Measurements from ENCODE around the gene COMMD7. TPM values are rescaled to one million over a fixed set of nuclear protein-coding genes. Genes with fewer than 3 reads are reported as not detected.

The COMMD7 gene
- 10 to 100 TPM; 38.1 to 39.6 TPM for total RNA-seq

DNA sequence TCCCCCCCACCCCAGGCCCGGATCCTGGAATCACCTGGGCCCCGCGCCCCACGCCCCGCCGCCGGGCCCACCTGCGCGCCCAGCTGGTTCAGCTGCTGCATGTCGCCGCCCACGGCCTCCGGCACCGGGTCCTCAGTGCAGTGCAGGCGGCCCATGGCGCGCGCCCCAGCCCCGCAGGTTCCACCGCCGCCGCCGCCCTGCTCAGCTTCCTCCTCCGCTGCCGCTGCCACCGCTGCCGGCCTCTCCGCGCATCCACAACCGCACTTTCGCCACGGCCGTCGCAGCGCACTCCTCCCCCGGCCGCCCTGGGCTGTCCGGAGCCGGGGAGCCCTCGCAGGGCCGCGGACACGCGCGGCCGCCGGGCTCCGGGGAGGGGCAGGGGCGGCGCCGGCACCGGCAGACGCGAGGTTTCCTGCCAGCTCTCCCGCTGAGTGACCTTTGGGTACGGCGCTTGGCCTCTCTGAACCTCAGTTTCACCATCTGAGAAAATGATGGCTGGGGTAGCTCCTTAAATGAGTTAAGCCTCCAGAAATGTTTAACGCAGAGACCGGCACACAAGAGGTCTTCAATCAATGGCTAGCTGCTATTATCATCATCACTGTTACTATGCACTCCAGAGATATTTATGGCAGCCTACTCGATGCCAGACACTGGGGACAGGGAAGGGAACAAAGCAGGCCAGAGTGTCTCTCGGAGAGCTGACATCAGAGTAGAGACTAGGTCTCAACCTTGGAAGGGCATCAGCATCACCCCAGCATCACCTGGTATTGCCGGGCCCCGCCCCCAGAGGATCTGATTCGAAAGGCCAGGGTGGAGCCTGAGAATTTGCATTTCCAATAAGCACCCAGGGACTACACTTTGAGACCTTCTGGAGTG lies at the start of gene COMMD7:
TSS of gene COMMD7 (minus strand) at position 231 of the 876 bp plus-strand sequence. CDS start at position 155, 76 bp downstream.
- intact Hi-C loops (cut with micrococcal nuclease): loop anchor here (5.0 to 10.0 kb wide), 2 partner anchors 34 to 209 kb away; no protein-coding TSS in a partner anchor

DNA sequence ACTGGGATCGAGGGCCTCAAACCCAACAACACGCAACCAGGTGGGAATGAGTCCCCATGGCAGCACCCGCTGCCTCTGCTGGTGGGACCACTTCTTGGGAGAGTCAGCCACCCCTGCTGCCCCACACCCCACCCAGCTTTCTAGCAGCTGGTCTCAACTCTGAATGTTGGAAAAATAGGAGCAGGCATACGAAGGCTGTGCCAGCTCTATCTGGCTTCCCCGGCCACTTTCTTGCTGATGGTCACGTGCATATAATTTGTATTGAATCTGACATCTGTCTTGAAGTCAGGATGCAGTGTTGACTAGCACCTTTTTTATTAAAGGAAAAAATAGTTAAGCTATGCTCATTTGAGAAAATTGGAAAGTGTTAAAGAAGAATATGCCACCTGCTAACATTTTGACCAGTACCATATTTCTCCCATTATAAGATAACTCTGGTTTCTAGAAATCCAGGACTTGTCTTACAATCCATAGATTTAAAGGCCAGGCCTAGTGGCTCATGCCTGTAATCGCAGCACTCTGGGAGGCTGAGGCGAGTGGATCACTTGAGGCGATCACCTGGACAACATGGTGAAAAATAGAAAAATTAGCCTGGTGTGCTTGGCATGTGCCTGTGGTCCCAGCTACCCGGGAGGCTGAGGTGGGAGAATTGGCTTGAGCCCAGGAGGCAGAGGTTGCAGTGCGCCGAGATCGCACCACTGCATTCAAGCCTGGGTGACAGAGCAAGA lies 49.6 kb upstream of the COMMD7 start:
- DNase-seq: no peak
- ChIA-PET POLR2A (interaction anchor here (1.3 kb wide), 1 partner anchor 26 kb away, joined by 3 read pairs; the partner anchor contains the start of gene MAPRE1), CTCF (interaction anchor here (0.8 to 6.3 kb wide), 10 partner anchors 15 to 303 kb away, joined by 3 to 86 read pairs (median 4); partner anchors contain the start of genes C20orf203 and SUN5)
- Mint-ChIP-seq H3K4me1 (ENCODE audit: low read depth) (peaks cover 41% of the 10 kb centered on the region), H3K36me3 (no peaks in the 10 kb centered on the region), H3K27me3 (no peaks in the 10 kb centered on the region), H3K9me3 (no peaks in the 10 kb centered on the region), H3K27ac (peak overlapping the region; percentile 39), H3K4me3 (no peak overlapping the region)
- intact Hi-C loops (cut with micrococcal nuclease): loop anchor here (5.0 kb wide), 3 partner anchors 44 to 504 kb away; partner anchors contain the start of gene EFCAB8

More for the DNA sequence above, at the start of gene COMMD7:
- Mint-ChIP-seq H3K27me3 (no peaks in the 10 kb centered on the region), H3K4me1 (ENCODE audit: low read depth) (peaks cover 30% of the 10 kb centered on the region), H3K9me3 (no peaks in the 10 kb centered on the region), H3K4me3 (peak within 1 kb of the TSS; percentile 97), H3K36me3 (peaks cover 4% of the 10 kb centered on the region), H3K27ac (peak within 1 kb of the TSS; percentile 94)
- CTCF ChIA-PET: interaction anchor here (1.0 to 3.2 kb wide), 7 partner anchors 19 to 221 kb away, joined by 3 to 27 read pairs (median 3); partner anchors contain the start of gene C20orf203
- peak; percentile 90 for DNase-seq
- POLR2A ChIA-PET: interaction anchor here (0.9 to 1.8 kb wide), 7 partner anchors 9 to 205 kb away, joined by 3 to 5 read pairs (median 5); partner anchors contain the start of gene DNMT3B

DNA sequence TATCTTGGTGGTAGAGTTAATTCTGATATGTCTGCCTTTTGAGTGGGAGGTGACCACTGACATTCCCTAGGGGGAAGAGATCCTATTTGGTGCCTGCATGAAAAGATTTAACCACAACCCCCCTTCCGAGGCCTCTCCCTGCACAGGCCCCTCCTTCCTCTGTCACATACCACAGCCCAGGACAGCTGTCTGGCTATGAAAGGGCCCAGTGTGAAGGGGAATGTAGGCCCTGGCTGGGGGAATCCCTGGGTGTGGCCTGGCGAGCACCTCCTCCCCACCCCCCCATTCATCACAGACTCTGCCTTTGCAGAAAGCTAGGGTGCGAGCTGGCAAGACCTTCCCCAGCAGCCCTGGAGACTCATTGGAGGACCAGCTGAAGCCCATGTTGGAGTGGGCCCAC lies 49.0 kb upstream of the COMMD7 start:
- Mint-ChIP-seq H3K4me3 (no peak overlapping the region), H3K27ac (no peak overlapping the region), H3K9me3 (no peaks in the 10 kb centered on the region), H3K36me3 (no peaks in the 10 kb centered on the region), H3K27me3 (no peaks in the 10 kb centered on the region), H3K4me1 (ENCODE audit: low read depth) (peaks cover 41% of the 10 kb centered on the region)
- ChIA-PET POLR2A (interaction anchor here (1.3 kb wide), 1 partner anchor 27 kb away, joined by 3 read pairs; the partner anchor contains the start of gene MAPRE1), CTCF (interaction anchor here (0.8 to 6.3 kb wide), 10 partner anchors 9 to 304 kb away, joined by 3 to 86 read pairs (median 5); partner anchors contain the start of genes C20orf203 and SUN5)
- DNase-seq: peak; percentile 55
- intact Hi-C loops (cut with micrococcal nuclease): loop anchor here (5.0 kb wide), 3 partner anchors 45 to 505 kb away; partner anchors contain the start of gene EFCAB8

DNA sequence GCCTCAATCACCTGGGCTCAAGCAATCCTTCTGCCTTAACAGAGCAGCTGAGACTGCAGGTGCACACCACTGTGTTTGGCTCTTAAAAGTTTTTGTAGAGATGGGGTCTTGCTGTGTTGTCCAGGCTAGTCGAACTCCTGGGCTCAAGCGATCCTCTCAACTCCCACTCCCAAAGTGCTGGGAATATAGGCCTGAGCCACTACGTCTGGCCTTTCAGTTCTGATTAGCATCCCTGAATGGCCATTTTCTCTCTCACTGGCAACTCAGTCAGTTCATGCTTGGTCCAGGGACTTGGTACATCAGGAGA lies 47.4 kb upstream of the COMMD7 start:
- ChIA-PET POLR2A (no interaction called here), CTCF (interaction anchor here (0.7 to 6.3 kb wide), 25 partner anchors 13 to 717 kb away, joined by 3 to 86 read pairs (median 5); partner anchors contain the start of genes C20orf203 and SUN5)
- Mint-ChIP-seq H3K27ac (no peak overlapping the region), H3K27me3 (no peaks in the 10 kb centered on the region), H3K4me3 (no peak overlapping the region), H3K9me3 (no peaks in the 10 kb centered on the region), H3K4me1 (ENCODE audit: low read depth) (peaks cover 31% of the 10 kb centered on the region), H3K36me3 (no peaks in the 10 kb centered on the region)
- no peak for DNase-seq
- intact Hi-C loops (cut with micrococcal nuclease): loop anchor here (1.0 to 5.0 kb wide), 7 partner anchors 29 to 507 kb away; partner anchors contain the start of genes EFCAB8 and MAPRE1

DNA sequence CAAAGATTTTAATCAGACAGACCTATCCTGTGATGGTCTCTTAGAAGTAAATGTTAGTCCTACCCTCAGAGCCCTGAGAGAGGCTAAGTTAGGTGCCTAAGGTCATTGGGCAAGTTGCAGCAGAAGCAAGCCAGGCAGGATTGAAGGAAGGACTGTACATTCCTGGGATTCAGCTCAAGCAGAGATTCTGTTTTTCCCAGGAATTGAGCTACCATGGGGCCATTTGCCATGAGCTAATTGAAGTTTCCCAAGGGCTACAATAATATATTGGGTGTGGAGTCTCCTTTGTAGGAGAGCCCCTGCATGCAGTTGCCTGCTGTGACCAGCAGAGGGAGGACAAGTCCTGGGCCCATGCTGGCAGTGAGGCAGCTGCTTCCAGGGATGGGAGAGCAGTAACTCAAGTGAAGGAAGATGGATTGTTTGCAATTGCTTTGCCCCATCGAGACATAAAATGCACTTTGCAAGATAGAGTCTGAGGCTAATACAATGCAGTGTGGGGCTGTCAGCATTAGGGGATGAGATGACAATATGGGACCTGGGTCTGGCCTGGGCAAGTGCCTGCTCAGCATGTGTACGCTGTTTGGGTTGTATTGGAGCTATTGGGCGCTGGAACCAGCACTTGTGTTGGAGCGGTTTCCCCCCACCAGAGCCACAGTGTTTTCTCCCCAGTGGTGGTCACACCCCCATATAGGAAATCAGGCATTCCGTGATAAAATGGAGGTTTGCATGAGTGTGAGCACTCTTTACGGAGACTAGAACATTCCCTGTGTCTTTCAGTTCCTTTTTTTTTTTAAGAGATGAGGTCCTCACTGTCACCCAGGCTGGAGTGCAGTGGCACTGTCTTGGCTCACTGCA lies 46.9 kb upstream of the COMMD7 start:
- POLR2A ChIA-PET: no interaction called here
- Mint-ChIP-seq H3K27ac (no peak overlapping the region), H3K4me3 (no peak overlapping the region), H3K36me3 (no peaks in the 10 kb centered on the region), H3K4me1 (ENCODE audit: low read depth) (peaks cover 31% of the 10 kb centered on the region), H3K27me3 (no peaks in the 10 kb centered on the region), H3K9me3 (no peaks in the 10 kb centered on the region)
- intact Hi-C loops (cut with micrococcal nuclease): loop anchor here (1.0 to 5.0 kb wide), 7 partner anchors 29 to 507 kb away; partner anchors contain the start of genes EFCAB8 and MAPRE1
- DNase-seq: peak; percentile 79
- CTCF ChIA-PET: interaction anchor here (0.6 to 6.3 kb wide), 31 partner anchors 10 to 1203 kb away, joined by 3 to 86 read pairs (median 4); partner anchors contain the start of genes C20orf203, COMMD7 and SUN5

DNA sequence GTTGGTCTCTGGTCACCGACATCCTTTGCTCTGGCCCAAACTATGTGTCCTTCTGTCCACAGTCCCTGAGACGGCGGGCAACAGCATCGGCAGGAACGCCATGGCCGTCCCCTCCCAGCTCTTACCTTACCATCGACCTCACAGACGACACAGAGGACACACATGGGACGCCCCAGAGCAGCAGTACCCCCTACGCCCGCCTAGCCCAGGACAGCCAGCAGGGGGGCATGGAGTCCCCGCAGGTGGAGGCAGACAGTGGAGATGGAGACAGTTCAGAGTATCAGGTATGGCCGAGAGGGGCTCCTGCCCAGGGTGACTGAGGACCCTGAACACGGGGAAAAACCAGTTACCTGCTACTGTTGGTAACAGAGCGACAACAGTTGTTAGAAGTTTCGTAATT lies 43.9 kb upstream of the COMMD7 start:
- Mint-ChIP-seq H3K9me3 (no peaks in the 10 kb centered on the region), H3K4me3 (no peak overlapping the region), H3K27me3 (no peaks in the 10 kb centered on the region), H3K4me1 (ENCODE audit: low read depth) (peaks cover 8% of the 10 kb centered on the region), H3K36me3 (no peaks in the 10 kb centered on the region), H3K27ac (no peak overlapping the region)
- intact Hi-C loops (cut with micrococcal nuclease): no loop called here
- ChIA-PET POLR2A (no interaction called here), CTCF (interaction anchor here (0.7 to 6.3 kb wide), 2 partner anchors 9 to 173 kb away, joined by 3 to 86 read pairs; no protein-coding TSS in a partner anchor)
- no peak for DNase-seq

DNA sequence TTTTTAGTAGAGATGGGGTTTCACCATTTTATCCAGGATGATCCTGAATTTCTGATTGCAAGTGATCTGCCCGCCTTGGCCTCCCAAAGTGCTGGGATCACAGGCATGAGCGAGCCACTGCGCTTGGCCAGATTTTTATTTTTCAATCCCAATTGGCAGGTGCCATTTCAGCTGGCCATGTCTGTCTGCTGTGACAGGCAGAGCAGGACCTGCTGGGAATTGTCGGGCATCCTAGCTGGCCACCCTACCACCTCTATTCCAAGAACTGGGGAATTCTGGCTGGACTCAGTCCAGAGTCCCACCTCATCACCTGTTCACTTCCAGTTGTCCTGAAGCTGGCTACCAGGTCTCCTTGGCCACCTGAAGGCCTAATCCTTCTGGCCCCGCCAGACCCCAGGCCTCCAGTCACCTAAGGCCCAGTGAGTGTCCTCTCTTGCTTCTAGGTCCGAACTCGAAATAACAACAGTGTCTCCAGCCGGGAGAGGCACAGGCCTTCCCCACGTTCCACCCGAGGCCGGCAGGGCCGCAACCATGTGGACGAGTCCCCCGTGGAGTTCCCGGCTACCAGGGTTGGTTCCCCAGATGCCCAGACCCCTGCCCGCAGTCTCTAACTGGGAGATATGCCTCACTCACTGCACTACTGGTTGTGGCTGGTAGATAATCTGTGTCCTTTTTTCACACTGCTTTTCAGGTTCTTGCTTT lies 42.9 kb upstream of the COMMD7 start:
- CTCF ChIA-PET: interaction anchor here (1.0 kb wide), 1 partner anchor 116 kb away, joined by 3 read pairs; no protein-coding TSS in a partner anchor
- H3K4me3 Mint-ChIP-seq: no peak overlapping the region
- intact Hi-C loops (cut with micrococcal nuclease): no loop called here
- peaks cover 7% of the 10 kb centered on the region for H3K4me1 Mint-ChIP-seq (ENCODE audit: low read depth)
- no peak overlapping the region for H3K27ac Mint-ChIP-seq
- no peak for DNase-seq
- H3K9me3 Mint-ChIP-seq: no peaks in the 10 kb centered on the region
- POLR2A ChIA-PET: no interaction called here
- H3K36me3 Mint-ChIP-seq: no peaks in the 10 kb centered on the region
- H3K27me3 Mint-ChIP-seq: no peaks in the 10 kb centered on the region

DNA sequence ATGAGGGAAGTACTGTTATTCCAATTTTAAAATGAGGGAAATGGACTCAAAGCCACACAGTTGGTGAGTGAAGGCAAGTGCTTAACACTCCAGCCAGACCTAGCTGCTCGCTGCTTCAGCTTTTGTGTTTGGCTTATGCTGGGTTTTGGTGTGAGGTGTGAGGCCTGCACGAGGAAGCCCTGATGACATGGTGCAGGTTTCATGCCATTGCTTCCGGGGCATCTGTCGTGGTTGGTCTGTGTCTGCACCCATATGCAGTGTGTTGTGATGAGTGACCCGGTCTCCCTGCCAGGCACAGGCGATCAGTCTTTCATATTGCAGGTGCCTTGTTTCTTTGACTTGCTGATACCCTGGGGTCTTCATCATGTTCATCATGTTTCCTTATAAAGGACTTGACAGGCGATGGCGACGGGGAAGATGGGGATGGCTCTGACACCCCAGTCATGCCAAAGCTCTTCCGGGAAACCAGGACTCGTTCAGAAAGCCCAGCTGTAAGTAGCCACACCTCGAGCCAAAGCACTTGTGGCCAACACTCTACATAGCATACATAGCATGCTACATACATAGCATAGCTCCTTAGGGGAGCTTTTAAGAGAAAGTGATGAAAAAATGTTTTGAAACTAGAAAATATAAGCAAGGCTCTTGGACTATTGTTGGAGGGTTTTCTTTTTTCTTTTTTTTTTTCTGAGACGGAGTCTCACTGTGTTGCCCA lies 41.3 kb upstream of the COMMD7 start:
- Mint-ChIP-seq H3K4me3 (no peak overlapping the region), H3K27ac (no peak overlapping the region), H3K36me3 (no peaks in the 10 kb centered on the region), H3K9me3 (no peaks in the 10 kb centered on the region), H3K27me3 (no peaks in the 10 kb centered on the region), H3K4me1 (ENCODE audit: low read depth) (peaks cover 4% of the 10 kb centered on the region)
- POLR2A ChIA-PET: no interaction called here
- intact Hi-C loops (cut with micrococcal nuclease): no loop called here
- CTCF ChIA-PET: interaction anchor here (1.1 kb wide), 1 partner anchor 111 kb away, joined by 8 read pairs; the partner anchor contains the start of gene C20orf203
- DNase-seq: no peak

DNA sequence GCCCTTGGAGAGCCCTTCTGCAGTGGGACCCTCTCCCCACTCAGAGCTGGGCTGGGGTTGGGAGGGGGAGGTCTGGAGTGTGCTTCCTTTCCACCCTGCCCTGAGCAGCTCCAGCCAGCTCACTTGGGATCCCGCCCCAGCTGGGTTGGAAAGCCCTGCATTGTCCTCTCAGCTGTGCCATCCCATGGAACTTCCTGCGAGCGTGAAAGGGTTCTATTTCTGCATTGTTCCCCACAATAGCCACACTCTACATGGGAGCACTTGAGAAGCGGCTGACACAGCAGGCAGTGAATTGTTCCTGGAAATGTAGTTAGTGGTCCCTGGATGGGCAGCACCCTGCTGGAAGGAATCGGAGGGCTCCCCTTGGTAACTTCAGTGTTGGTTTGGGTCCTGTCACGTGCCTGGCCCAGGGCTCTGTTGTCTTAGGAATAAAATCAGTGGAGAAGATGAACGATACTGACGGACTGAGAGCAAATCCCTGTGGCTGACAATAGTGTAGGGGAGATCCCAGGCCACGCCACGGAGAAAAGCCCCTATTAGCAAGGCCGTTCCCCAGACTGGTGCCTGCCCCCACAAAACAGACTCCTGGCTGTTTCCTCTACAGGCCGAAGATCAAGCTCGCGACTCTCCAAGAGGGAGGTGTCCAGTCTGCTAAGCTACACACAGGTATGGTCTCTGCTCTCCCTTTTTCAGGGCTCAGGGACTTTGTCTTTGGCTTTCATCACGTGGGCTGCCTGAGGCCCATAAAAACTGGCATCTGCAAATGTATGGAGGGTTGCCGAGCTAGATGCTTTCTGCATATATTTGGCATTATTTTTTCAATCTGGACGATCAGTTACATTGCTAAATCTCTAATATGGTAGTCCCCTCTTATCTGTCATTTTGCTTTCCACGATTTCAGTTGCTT lies 37.7 kb upstream of the COMMD7 start:
- H3K36me3 Mint-ChIP-seq: no peaks in the 10 kb centered on the region
- H3K27ac Mint-ChIP-seq: no peak overlapping the region
- CTCF ChIA-PET: interaction anchor here (6.1 to 7.3 kb wide), 2 partner anchors 9 to 107 kb away, joined by 86 to 330 read pairs; partner anchors contain the start of gene C20orf203
- H3K9me3 Mint-ChIP-seq: no peaks in the 10 kb centered on the region
- POLR2A ChIA-PET: no interaction called here
- intact Hi-C loops (cut with micrococcal nuclease): no loop called here
- DNase-seq: no peak
- H3K4me1 Mint-ChIP-seq (ENCODE audit: low read depth): peaks cover 6% of the 10 kb centered on the region
- H3K27me3 Mint-ChIP-seq: no peaks in the 10 kb centered on the region
- H3K4me3 Mint-ChIP-seq: no peak overlapping the region

Data from activated CD4-positive, alpha-beta memory T cell treated with anti-CD3 and anti-CD28 coated beads for 36 hours (primary cell).